WTC11 (cell line): Measurements from ENCODE around the gene RPL23. TPM values are rescaled to one million over a fixed set of nuclear protein-coding genes. Genes with fewer than 3 reads are reported as not detected.
A peak's percentile ranks its signal among the peaks of the same experiment; 100 is the strongest.

ENCODE experiments used
- ATF1 ChIP-seq: sonication (generic); formaldehyde crosslinking; IDR thresholded peaks from 2 replicates; pipeline ENCODE4 v1.8.1; 2023; ENCODE audit warnings: mild to moderate bottlenecking, moderate library complexity, missing genetic modification reagents
- ELF4 ChIP-seq: sonication (generic); formaldehyde crosslinking; IDR thresholded peaks from 2 replicates; pipeline ENCODE4 v1.8.1; 2022; ENCODE audit warnings: low read depth, mild to moderate bottlenecking, moderate library complexity, missing genetic modification reagents
- JUN ChIP-seq: sonication (generic); formaldehyde crosslinking; IDR thresholded peaks from 2 replicates; pipeline ENCODE4 v1.8.0; 2023; ENCODE audit warnings: mild to moderate bottlenecking, missing genetic modification reagents
- MYBL2 ChIP-seq: sonication (generic); formaldehyde crosslinking; IDR thresholded peaks from 2 replicates; pipeline ENCODE4 v1.8.1; 2023; ENCODE audit warnings: mild to moderate bottlenecking, moderate library complexity, missing genetic modification reagents
- NFATC4 ChIP-seq: fragments of 250-450 bp; sonication (Bioruptor Pico); IDR thresholded peaks from 2 replicates; pipeline ENCODE4 v1.9.0; 2021; ENCODE audit warnings: mild to moderate bottlenecking
- NFE2L1 ChIP-seq: sonication (generic); formaldehyde crosslinking; IDR thresholded peaks from 2 replicates; pipeline ENCODE4 v1.8.1; 2023; ENCODE audit warnings: missing genetic modification reagents
- NR3C1 ChIP-seq: sonication (generic); formaldehyde crosslinking; conservative IDR thresholded peaks from 2 replicates; pipeline ENCODE4 v1.8.1; 2023; ENCODE audit warnings: low read depth, mild to moderate bottlenecking, missing genetic modification reagents
- RELA ChIP-seq: sonication (generic); formaldehyde crosslinking; IDR thresholded peaks from 2 replicates; pipeline ENCODE4 v1.8.1; 2022; ENCODE audit warnings: missing genetic modification reagents, mild to moderate bottlenecking, borderline replicate concordance
- SOX15 ChIP-seq: fragments of 250-450 bp; sonication (Bioruptor Pico); IDR thresholded peaks from 2 replicates; pipeline ENCODE4 v1.9.0; 2021; ENCODE audit warnings: mild to moderate bottlenecking
- ZBTB21 ChIP-seq: sonication (generic); formaldehyde crosslinking; IDR thresholded peaks from 2 replicates; pipeline ENCODE4 v1.8.1; 2023; ENCODE audit warnings: mild to moderate bottlenecking, missing genetic modification reagents, borderline replicate concordance
- ZNF121 ChIP-seq: sonication (generic); formaldehyde crosslinking; IDR thresholded peaks from 2 replicates; pipeline ENCODE4 v1.8.0; 2023; ENCODE audit warnings: missing genetic modification reagents
- ZNF232 ChIP-seq: sonication (generic); formaldehyde crosslinking; IDR thresholded peaks from 2 replicates; pipeline ENCODE4 v1.8.0; 2022; ENCODE audit warnings: mild to moderate bottlenecking, missing genetic modification reagents
- ZNF263 ChIP-seq: sonication (generic); formaldehyde crosslinking; IDR thresholded peaks from 2 replicates; pipeline ENCODE4 v1.8.1; 2022; ENCODE audit warnings: low read depth, mild to moderate bottlenecking, moderate library complexity, missing genetic modification reagents
- ZNF423 ChIP-seq: fragments of 250-450 bp; sonication (Bioruptor Pico); IDR thresholded peaks from 2 replicates; pipeline ENCODE4 v2.1.2; 2022; ENCODE audit warnings: mild to moderate bottlenecking, moderate library complexity
- total RNA-seq: library from RNA; stranded (reverse); gene quantifications from 3 replicates; pipeline ENCODE4 v1.2.3, GENCODE V29; 2021
- TF ChIP-seq, protein P1 (sequence below): sonication (generic); formaldehyde crosslinking; IDR thresholded peaks from 2 replicates; pipeline ENCODE4 v1.8.0; 2022; ENCODE audit warnings: missing genetic modification reagents
- TF ChIP-seq, protein P2 (sequence below): fragments of 250-450 bp; sonication (Bioruptor Pico); IDR thresholded peaks from 2 replicates; pipeline ENCODE4 v2.1.2; 2022; ENCODE audit warnings: mild to moderate bottlenecking, moderate library complexity
- TF ChIP-seq, protein P3 (sequence below): fragments of 250-450 bp; sonication (Bioruptor Pico); IDR thresholded peaks from 2 replicates; pipeline ENCODE4 v1.8.0; 2021; ENCODE audit warnings: mild to moderate bottlenecking
- TF ChIP-seq, protein P4 (sequence below): fragments of 250-450 bp; sonication (Bioruptor Pico); IDR thresholded peaks from 2 replicates; pipeline ENCODE4 v1.9.0; 2021; ENCODE audit warnings: mild to moderate bottlenecking
- TF ChIP-seq, protein P5 (sequence below): sonication (generic); formaldehyde crosslinking; IDR thresholded peaks from 2 replicates; pipeline ENCODE4 v1.8.1; 2022; ENCODE audit warnings: low read depth, missing genetic modification reagents, borderline replicate concordance
- TF ChIP-seq, protein P6 (sequence below): sonication (generic); formaldehyde crosslinking; IDR thresholded peaks from 2 replicates; pipeline ENCODE4 v1.8.1; 2023; ENCODE audit warnings: mild to moderate bottlenecking, missing genetic modification reagents
- TF ChIP-seq, protein P7 (sequence below): sonication (generic); formaldehyde crosslinking; IDR thresholded peaks from 2 replicates; pipeline ENCODE4 v1.8.1; 2023; ENCODE audit warnings: mild to moderate bottlenecking, missing genetic modification reagents, moderate library complexity

RPL23 gene
- total RNA-seq, 1 experiment from 2014 or later: 1,832 TPM

DNA sequence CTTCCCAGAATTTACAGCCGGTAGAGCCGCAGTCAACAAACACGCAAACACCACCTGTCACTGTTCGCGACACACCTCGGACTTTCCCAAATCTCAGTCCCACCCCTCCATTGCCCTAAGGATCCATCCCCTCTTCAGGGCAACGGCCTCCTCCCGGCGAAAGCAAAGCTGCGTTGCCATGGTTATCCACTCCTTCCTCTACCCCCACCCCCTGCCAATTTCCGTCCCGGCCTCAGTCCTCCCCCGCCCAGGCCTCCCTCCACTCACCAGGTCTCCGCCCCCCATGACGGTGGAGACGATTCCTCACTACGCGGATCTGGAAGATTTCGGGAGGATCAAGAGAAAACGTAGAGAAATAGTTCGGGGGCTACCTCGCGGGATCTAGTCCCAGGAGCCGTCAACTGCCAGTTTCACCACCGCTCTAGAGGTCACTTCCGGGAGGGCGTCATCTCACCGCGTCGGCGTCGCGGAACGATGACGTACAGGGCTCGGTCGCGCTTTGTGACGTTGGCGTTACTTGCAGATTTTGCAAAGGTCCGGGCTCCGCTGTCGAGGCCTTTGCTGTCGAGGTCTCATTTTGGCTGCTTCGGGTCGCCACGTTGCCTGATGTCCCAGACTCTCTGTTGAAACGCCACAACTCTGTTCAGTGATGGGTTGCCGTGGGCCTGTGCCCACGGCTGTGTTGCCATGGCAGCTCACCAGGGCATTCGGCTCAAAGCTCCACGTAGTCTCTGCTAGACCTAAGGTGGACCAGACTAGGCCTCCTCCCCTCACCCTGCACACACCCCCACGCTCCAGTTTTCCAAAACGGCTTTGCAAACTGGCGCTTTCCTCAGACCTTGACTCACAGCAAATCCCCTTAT is 28.4 kb downstream of the RPL23 start, which contains the start of gene CWC25 (continued):
- TF ChIP-seq, protein P1, sequence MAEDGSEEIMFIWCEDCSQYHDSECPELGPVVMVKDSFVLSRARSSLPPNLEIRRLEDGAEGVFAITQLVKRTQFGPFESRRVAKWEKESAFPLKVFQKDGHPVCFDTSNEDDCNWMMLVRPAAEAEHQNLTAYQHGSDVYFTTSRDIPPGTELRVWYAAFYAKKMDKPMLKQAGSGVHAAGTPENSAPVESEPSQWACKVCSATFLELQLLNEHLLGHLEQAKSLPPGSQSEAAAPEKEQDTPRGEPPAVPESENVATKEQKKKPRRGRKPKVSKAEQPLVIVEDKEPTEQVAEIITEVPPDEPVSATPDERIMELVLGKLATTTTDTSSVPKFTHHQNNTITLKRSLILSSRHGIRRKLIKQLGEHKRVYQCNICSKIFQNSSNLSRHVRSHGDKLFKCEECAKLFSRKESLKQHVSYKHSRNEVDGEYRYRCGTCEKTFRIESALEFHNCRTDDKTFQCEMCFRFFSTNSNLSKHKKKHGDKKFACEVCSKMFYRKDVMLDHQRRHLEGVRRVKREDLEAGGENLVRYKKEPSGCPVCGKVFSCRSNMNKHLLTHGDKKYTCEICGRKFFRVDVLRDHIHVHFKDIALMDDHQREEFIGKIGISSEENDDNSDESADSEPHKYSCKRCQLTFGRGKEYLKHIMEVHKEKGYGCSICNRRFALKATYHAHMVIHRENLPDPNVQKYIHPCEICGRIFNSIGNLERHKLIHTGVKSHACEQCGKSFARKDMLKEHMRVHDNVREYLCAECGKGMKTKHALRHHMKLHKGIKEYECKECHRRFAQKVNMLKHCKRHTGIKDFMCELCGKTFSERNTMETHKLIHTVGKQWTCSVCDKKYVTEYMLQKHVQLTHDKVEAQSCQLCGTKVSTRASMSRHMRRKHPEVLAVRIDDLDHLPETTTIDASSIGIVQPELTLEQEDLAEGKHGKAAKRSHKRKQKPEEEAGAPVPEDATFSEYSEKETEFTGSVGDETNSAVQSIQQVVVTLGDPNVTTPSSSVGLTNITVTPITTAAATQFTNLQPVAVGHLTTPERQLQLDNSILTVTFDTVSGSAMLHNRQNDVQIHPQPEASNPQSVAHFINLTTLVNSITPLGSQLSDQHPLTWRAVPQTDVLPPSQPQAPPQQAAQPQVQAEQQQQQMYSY (CRISPR knock-in tag): no peak
- peak; percentile 84; the same call in 1 of the 2 replicates for TF ChIP-seq ZBTB21 (CRISPR knock-in tag)
- no peak for TF ChIP-seq NR3C1
- TF ChIP-seq MYBL2 (CRISPR knock-in tag): peak; percentile 76; the same call in 1 of the 2 replicates
- TF ChIP-seq JUN: peak; percentile 68; the same call in 1 of the 2 replicates
- TF ChIP-seq ZNF263 (CRISPR knock-in tag): no peak
- TF ChIP-seq SOX15 (CRISPR knock-in tag): no peak
- peak; percentile 100 for TF ChIP-seq NFE2L1 (CRISPR knock-in tag)
- TF ChIP-seq ZNF232 (CRISPR knock-in tag): peak; percentile 76; the same call in 1 of the 2 replicates
- TF ChIP-seq, protein P2, sequence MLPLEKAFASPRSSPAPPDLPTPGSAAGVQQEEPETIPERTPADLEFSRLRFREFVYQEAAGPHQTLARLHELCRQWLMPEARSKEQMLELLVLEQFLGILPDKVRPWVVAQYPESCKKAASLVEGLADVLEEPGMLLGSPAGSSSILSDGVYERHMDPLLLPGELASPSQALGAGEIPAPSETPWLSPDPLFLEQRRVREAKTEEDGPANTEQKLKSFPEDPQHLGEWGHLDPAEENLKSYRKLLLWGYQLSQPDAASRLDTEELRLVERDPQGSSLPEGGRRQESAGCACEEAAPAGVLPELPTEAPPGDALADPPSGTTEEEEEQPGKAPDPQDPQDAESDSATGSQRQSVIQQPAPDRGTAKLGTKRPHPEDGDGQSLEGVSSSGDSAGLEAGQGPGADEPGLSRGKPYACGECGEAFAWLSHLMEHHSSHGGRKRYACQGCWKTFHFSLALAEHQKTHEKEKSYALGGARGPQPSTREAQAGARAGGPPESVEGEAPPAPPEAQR (CRISPR knock-in tag): no peak
- peak; percentile 98; the same call in 1 of the 2 replicates for TF ChIP-seq ATF1 (CRISPR knock-in tag)
- TF ChIP-seq ELF4 (CRISPR knock-in tag): no peak
- TF ChIP-seq ZNF423 (CRISPR knock-in tag): no peak
- TF ChIP-seq, protein P3, sequence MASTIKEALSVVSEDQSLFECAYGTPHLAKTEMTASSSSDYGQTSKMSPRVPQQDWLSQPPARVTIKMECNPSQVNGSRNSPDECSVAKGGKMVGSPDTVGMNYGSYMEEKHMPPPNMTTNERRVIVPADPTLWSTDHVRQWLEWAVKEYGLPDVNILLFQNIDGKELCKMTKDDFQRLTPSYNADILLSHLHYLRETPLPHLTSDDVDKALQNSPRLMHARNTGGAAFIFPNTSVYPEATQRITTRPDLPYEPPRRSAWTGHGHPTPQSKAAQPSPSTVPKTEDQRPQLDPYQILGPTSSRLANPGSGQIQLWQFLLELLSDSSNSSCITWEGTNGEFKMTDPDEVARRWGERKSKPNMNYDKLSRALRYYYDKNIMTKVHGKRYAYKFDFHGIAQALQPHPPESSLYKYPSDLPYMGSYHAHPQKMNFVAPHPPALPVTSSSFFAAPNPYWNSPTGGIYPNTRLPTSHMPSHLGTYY (CRISPR knock-in tag): no peak
- TF ChIP-seq, protein P4, sequence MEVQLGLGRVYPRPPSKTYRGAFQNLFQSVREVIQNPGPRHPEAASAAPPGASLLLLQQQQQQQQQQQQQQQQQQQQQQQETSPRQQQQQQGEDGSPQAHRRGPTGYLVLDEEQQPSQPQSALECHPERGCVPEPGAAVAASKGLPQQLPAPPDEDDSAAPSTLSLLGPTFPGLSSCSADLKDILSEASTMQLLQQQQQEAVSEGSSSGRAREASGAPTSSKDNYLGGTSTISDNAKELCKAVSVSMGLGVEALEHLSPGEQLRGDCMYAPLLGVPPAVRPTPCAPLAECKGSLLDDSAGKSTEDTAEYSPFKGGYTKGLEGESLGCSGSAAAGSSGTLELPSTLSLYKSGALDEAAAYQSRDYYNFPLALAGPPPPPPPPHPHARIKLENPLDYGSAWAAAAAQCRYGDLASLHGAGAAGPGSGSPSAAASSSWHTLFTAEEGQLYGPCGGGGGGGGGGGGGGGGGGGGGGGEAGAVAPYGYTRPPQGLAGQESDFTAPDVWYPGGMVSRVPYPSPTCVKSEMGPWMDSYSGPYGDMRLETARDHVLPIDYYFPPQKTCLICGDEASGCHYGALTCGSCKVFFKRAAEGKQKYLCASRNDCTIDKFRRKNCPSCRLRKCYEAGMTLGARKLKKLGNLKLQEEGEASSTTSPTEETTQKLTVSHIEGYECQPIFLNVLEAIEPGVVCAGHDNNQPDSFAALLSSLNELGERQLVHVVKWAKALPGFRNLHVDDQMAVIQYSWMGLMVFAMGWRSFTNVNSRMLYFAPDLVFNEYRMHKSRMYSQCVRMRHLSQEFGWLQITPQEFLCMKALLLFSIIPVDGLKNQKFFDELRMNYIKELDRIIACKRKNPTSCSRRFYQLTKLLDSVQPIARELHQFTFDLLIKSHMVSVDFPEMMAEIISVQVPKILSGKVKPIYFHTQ (CRISPR knock-in tag): no peak
- TF ChIP-seq RELA (CRISPR knock-in tag): 0 out of 2 replicates have a peak, but pooled peaks have one; percentile 51
- TF ChIP-seq NFATC4 (CRISPR knock-in tag): 0 out of 2 replicates have a peak, but pooled peaks have one; percentile 35
- TF ChIP-seq, protein P5, sequence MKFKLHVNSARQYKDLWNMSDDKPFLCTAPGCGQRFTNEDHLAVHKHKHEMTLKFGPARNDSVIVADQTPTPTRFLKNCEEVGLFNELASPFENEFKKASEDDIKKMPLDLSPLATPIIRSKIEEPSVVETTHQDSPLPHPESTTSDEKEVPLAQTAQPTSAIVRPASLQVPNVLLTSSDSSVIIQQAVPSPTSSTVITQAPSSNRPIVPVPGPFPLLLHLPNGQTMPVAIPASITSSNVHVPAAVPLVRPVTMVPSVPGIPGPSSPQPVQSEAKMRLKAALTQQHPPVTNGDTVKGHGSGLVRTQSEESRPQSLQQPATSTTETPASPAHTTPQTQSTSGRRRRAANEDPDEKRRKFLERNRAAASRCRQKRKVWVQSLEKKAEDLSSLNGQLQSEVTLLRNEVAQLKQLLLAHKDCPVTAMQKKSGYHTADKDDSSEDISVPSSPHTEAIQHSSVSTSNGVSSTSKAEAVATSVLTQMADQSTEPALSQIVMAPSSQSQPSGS (CRISPR knock-in tag): no peak
- TF ChIP-seq, protein P6, sequence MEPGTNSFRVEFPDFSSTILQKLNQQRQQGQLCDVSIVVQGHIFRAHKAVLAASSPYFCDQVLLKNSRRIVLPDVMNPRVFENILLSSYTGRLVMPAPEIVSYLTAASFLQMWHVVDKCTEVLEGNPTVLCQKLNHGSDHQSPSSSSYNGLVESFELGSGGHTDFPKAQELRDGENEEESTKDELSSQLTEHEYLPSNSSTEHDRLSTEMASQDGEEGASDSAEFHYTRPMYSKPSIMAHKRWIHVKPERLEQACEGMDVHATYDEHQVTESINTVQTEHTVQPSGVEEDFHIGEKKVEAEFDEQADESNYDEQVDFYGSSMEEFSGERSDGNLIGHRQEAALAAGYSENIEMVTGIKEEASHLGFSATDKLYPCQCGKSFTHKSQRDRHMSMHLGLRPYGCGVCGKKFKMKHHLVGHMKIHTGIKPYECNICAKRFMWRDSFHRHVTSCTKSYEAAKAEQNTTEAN: no peak; the same call in 1 of the 2 replicates
- TF ChIP-seq, protein P7, sequence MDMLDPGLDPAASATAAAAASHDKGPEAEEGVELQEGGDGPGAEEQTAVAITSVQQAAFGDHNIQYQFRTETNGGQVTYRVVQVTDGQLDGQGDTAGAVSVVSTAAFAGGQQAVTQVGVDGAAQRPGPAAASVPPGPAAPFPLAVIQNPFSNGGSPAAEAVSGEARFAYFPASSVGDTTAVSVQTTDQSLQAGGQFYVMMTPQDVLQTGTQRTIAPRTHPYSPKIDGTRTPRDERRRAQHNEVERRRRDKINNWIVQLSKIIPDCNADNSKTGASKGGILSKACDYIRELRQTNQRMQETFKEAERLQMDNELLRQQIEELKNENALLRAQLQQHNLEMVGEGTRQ: peak; percentile 66
- TF ChIP-seq ZNF121: no peak
